Measurements from ENCODE around the gene ARHGEF4.

DNA sequence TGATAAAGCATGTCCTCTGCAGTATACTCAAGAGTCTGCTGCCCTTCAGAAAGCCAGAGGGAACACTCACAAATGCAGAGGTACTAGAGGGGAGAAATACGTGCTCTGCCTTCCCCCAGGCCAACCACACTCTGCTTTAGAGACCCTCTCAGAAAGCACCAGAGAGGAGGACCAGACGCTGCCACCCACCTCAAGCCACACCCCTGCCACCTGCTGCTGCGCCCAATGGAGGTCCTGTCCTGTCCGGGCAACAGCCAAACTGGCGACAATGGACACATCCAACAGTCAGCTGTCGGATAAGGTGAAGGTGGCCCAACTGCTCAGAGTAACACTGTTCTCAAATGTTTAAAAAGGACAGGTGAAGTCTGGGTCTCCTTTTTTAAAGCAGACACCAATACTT is 211.9 kb downstream of the ARHGEF4 start:
- TF ChIP-seq, protein P1, sequence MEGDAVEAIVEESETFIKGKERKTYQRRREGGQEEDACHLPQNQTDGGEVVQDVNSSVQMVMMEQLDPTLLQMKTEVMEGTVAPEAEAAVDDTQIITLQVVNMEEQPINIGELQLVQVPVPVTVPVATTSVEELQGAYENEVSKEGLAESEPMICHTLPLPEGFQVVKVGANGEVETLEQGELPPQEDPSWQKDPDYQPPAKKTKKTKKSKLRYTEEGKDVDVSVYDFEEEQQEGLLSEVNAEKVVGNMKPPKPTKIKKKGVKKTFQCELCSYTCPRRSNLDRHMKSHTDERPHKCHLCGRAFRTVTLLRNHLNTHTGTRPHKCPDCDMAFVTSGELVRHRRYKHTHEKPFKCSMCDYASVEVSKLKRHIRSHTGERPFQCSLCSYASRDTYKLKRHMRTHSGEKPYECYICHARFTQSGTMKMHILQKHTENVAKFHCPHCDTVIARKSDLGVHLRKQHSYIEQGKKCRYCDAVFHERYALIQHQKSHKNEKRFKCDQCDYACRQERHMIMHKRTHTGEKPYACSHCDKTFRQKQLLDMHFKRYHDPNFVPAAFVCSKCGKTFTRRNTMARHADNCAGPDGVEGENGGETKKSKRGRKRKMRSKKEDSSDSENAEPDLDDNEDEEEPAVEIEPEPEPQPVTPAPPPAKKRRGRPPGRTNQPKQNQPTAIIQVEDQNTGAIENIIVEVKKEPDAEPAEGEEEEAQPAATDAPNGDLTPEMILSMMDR (IDR thresholded peaks at IDR 0.05), result no peak
- no peak for TF ChIP-seq TCF7L2 (IDR thresholded peaks at IDR 0.05; ENCODE audit: low read depth, low read length)
- no peak for TF ChIP-seq POLR2AphosphoS5 (IDR thresholded peaks at IDR 0.05; ENCODE audit: low read depth, low read length)
- TF ChIP-seq, protein P2, sequence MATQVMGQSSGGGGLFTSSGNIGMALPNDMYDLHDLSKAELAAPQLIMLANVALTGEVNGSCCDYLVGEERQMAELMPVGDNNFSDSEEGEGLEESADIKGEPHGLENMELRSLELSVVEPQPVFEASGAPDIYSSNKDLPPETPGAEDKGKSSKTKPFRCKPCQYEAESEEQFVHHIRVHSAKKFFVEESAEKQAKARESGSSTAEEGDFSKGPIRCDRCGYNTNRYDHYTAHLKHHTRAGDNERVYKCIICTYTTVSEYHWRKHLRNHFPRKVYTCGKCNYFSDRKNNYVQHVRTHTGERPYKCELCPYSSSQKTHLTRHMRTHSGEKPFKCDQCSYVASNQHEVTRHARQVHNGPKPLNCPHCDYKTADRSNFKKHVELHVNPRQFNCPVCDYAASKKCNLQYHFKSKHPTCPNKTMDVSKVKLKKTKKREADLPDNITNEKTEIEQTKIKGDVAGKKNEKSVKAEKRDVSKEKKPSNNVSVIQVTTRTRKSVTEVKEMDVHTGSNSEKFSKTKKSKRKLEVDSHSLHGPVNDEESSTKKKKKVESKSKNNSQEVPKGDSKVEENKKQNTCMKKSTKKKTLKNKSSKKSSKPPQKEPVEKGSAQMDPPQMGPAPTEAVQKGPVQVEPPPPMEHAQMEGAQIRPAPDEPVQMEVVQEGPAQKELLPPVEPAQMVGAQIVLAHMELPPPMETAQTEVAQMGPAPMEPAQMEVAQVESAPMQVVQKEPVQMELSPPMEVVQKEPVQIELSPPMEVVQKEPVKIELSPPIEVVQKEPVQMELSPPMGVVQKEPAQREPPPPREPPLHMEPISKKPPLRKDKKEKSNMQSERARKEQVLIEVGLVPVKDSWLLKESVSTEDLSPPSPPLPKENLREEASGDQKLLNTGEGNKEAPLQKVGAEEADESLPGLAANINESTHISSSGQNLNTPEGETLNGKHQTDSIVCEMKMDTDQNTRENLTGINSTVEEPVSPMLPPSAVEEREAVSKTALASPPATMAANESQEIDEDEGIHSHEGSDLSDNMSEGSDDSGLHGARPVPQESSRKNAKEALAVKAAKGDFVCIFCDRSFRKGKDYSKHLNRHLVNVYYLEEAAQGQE (IDR thresholded peaks at IDR 0.05; ENCODE audit: insufficient read depth in 1 of 2, low read depth in 2 of 2, low read length in 1 of 2), result no peak
- TF ChIP-seq SIN3A (IDR thresholded peaks at IDR 0.05; ENCODE audit: borderline replicate concordance, insufficient read depth, low read depth, low read length), result no peak
